Measurements from ENCODE around the gene GIGYF2.
"Not testable (repeated sequence)": the region's sequence is repeated elsewhere in the genome, so short reads cannot be mapped to it uniquely, and the experiment has no call there.

Gene GIGYF2

DNA sequence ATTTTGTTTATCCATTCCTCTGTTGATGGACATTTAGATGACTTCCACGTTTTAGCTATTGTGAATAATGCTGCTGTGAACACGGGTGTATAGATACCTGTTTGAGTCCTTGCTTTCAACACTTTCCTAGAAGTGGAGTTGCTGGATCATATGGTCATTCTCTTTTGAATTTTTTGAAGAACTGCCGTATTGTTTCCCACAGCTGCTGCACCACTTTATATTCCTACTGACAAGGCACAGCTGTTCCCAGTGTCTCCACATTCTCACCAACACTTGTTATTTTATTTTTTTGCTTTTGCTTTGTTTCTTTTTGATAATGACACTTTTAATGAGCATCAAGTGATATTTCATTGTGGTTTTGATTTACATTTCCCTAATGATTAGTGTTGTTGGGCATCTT is 120.6 kb downstream of the GIGYF2 start:
- no peak for DNase-seq

DNA sequence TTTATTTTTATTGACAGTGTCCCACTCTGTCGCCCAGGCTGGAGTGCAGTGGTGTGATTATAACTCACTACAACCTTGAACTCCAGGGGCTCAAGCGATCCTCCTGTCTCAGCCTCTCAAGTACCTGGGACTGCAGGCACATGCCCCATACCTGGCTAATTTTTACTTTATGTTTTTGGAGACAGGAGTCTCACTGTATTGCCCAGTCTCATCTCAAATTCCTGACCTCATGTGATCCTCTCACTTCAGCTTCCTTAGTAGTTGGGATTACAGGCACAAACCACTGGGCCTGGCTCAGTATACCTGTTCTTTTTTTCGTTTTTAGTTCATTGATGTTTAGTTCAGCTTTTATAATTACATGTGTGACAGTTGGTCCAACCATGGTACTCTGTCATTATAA is 132.9 kb downstream of the GIGYF2 start:
- DNase-seq, result no peak

DNA sequence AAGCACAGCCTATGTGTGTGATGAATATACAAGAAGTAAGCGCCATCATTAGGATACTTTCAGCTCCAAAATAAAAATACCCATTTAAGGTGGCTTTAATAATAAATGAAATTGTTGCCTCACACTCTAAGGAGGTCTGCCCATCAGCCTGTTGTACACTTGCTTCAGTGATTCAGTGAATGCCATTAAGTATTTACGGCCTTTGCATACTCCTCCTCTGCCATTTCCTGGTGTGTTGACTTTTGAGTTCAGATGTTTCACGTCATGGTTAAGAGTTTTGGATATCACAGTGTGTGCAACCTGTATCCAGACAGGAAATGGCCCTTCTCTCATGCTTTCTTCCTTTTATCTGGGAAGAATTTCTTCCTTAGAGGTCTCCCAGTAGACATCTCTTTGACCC is 134.4 kb downstream of the GIGYF2 start:
- no peak for DNase-seq

DNA sequence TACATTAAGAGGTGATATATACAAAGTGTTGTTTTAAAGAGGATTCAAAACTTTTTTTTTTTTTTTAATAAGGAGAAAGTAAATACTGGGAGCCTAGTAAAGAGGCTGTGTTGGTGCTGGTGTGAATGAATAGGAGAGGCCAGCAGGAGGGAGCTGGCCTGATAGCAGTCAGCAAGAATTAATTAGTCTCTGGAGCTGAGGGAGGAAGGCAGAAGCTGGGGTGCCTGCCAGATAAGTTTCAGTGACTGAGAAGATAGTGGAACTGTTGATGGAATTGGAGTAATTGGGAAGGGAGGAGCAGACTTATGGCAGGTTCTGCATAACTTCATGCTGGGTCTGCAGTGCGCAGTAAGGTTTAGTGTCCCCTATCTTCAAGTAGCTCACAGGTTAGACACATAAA is 136.7 kb downstream of the GIGYF2 start:
- DNase-seq, result no peak

DNA sequence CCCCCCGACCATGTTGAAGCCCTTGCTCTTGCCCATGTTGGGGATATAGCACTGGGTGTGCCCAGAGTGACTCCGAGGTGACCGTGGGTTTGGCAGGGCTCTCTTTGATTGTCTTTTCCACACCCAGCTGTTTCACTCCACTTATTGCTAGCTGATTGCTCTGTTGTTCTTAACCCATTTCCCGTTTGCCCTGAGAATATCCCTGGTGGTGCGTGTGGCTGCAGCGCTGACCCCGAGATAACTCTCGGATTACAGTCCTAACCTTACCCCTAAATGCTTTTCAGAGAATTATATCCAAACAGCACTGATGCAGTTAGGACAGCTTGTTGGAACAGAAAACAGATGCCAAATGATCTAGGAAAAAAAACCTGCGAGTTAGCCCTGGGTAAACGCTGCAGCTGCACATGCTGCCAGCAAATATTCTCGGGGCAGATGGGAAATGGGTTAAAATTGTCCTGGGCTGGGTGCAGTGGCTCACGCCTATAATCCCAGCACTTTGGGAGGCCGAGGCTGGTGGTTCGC is 138.6 kb downstream of the GIGYF2 start:
- no peak for DNase-seq

DNA sequence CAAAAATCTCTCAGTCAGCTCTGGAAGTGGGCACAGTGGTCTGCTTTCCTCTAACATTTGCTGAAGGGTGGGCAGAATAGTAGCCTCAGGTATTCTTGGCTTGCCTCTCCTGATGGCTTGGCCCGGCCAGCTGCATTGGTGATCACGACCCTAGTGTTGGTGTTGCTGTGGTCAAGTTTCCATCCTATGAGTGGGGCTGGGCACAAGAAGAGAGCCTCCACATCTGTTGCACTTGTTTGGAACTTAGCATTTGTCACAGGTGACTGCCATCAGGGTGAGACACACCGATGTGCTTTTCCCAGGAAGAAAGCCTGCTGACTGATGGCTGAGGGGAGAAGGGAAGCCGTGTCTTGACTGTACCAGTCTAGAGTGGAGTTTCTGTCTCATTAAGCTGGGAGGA is 139.8 kb downstream of the GIGYF2 start:
- no peak for DNase-seq

DNA sequence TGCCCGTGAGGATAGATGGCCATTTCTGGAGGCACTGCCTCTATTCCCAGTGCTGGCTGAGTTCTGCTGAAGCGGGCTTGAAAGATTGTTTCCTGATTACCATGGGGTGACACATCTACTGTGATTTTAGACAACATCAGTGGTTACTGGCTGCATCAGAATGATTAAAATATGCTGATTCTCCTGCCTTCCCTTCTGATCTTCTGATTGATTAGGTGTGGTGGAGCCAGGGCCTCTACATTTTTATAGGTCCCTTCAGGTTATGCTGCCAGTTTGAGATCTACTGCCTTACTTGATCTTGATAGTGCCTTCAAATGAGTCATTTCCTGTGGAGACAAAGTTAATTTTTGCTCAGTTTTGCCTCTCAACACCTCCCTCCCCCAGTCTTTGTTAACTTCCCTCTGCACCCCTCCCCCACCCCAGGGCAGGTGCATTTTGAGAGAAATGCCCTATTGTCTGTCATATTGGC is 141.3 kb downstream of the GIGYF2 start:
- DNase-seq, result peak; percentile 28 to 34

DNA sequence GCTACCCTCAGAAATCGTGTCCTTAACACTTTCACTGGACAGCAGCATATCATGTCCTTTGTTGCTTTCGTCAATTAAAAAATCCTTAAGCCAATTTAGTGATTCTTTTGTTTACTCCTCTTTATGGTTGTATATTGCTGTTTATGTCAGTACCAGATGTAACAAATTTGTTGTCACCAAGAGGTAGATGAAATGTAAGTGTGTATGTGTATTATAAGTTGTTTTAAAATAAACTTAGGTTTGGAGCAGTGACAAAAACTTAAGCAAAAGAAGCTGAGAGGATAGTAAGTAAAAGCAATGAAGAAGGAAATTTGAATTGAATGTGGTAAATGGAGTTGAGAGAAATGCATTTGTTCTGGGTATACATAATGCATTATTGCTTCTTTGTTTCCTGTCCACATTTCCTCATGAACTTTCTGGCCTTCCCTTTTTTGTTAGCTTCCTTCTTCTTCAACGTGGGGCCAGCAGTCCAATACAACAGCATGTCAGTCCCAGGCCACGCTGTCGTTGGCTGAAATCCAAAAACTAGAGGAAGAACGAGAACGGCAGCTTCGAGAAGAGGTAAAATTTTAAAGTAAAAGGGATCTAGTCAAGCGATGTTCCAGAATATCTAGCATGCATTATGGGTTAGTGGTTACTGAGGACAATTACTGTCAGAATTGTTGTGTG is 142.4 kb downstream of the GIGYF2 start:
- DNase-seq, result no peak

DNA sequence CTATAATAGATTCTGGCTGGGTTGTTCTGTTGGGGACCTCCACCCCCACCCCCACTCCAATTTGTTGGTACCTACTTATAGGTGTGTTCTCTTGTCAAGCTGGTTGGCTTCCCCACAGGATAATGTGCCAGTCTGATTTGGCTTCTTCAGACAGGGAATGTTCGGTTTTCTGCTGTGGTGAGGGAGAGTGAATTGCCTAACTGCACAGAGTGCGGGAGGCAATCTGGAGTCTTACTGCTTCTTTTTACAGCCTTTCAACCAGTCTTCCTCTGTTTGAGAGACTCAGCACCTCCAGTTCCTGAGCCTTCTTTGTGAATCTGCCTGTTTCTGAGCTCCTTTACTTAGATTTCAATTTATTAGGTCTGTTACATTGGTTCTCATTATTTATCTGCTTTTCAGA is 145.6 kb downstream of the GIGYF2 start:
- DNase-seq, result no peak

DNA sequence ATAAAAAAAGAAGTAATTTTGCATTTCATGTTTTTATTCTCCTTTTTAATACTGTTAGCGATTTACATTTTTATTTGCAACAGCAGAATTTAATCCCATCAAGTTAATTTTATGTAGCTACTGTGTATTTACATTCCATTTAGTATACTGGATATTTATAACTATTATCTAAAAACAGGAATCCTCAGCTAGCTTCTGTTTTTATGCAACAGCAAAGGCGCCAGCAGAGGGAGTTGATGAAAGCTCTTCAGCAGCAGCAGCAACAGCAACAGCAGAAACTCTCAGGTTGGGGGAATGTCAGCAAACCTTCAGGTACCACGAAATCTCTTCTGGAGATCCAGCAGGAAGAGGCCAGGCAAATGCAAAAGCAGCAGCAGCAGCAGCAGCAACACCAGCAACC is 146.7 kb downstream of the GIGYF2 start:
- DNase-seq, result no peak

DNA sequence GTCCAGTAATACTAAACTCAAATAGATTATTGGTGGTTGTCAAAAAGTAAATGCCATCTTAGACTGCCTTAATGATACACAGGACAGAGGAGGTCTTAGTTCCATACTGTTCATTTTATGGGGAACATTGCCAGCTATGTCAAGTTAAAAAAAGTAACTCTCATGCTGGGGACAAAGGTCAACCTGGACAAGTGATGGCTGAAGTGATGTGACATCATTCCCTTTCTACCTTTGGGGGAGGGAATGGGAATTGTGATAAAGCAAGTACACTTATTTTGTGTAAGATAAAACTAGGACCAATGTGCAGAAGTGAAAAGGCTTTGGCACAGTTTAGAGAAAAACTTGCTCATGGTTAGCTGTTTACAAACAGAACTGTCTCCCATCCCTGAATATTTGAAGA is 148.9 kb downstream of the GIGYF2 start:
- DNase-seq, result no peak

DNA sequence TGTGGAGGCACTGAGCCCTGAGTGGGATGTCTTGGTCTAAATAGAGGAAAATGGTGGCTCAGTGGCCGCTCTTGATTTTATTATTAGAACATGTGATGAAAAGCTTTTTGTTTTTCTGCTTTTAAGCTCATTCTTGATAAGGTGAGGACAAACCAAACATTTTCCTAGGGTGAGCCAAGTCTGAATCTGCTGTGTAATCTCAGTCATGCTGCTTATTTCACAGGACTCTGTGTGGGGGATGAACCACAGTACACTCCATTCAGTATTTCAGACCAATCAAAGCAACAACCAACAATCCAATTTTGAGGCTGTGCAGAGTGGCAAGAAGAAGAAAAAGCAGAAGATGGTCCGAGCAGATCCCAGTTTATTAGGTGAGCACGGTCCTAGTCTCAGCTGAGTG is 152.9 kb downstream of the GIGYF2 start:
- DNase-seq, result no peak

DNA sequence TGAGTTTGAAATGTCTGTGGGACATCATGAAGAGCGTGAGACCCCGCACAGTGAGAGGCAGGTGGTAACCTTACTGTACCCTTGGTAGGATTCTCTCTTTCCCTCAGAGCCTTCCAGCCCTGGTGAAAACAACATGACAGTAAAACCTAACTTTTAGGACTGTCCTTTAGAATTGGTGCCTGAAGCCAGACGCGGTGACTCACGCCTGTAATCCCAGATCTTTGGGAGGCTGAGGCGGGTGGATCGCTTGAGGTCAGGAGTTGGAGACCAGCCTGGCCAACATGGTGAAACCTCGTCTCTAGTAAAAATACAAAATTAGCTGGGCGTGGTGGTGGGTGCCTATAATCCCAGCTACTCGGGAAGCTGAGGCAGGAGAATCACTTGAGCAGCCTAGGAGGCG is 154.9 kb downstream of the GIGYF2 start:
- DNase-seq, result not testable (repeated sequence)

DNA sequence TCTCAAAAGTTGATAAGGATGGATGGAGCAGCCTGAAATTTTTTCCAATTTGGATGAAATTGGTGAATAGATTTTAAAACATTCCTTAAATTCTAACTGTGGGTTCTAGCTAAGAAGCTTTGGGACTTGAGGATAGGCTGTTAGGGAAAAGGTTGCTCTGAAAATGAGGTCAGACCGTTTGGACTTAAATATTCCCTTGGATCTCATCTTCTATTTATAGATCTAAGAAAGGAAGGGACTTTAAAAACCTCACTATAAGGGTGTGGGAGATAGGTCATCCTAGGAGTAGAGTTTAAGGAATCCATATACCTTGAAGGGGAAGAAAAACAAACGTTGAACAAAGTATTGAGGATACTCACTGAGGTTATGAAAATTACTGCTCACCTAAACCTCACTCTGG is 155.5 kb downstream of the GIGYF2 start:
- DNase-seq, result no peak

DNA sequence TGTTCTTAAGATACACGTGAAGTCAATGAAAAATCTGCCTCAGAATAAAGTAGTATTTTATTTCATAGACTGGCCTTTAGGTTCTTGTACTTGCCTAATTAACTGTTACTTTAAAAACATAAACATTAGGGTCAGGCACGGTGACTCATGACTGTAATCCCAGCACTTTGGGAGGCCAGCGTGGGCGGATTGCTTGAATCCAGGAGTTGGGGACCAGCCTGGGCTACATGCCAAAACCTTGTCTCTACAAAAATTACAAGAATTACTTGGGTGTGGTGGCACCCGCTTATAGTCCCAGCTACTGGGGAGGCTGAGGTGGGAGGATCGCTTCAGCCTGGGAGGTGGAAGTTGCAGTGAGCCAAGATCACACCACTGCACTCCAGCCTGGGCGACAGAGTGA is 157.0 kb downstream of the GIGYF2 start:
- no peak for DNase-seq

DNA sequence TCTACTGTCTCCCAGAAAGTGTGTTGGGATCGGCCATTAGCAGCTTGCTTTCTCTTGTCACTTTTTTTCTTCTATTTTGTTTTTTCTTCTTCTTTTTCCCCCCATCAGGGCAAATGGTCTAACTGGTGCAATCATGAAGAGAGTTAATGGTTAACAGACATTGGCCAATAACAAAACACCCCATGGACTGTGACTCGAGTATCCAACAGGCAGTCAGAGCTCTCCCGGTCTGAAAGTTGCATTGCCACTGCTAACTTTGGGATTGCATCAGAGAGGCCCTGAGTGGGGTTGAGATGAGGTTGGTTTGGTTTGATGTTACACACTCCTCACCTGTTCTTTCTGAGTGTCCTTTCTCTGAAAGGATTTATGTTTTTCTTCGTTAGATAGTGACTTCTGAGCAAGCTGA is 160.0 kb downstream of the GIGYF2 start:
- no peak for DNase-seq

DNA sequence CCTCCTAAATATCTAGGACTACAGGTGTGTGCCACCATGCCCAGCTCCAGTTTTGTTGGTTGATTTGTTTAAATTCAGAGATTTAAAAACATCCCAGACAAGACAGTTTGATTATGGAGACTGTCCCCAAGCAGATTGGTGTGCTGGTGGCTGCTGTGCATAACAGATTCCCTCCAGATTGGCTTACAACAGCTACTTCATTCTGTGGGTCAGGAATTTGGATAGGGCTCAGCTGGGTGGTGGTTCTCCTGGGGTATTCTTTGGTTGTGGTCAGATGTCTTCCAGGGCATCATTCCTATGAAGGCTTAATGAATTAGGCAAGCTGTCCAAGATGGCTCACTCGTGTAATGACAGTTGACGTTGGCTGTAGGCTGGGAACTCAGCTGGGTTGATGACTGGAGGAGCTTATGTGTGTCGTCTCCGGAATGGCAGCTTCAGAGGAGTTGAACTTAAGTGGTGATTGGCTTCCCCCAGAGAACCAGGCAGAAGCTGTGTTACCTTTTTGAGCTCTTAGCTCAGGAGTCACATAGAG is 162.3 kb downstream of the GIGYF2 start:
- no peak for DNase-seq

DNA sequence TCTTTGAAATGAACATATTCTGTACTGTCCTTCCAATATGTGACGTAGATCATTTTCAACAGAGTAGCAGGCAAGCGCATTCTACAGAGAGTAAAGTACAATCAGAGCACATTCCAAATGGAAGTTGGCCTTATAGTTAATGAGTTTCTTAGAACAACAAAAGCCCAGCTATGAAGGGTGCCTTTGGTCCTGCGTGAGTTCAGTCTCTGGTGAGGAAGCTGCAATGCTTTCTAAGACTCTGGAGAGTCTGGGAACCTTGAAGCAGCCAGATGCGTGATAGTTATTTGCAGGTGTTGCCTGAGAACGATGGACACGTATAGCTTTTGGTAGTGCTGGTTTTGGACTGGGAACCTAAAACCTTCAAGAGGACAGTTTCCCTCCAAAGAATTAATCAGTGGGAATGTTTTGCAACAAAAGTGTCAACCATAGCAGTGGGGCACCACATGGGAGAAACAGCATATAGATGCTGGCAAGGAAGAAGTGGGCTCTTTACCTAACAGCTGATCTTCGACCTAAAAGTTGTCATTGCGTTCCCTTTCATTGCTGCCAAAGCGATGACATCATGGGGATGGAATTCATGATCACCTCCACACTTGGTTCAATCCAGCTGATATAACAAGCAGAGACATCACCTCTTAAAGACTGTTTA is 163.6 kb downstream of the GIGYF2 start:
- DNase-seq, result no peak

DNA sequence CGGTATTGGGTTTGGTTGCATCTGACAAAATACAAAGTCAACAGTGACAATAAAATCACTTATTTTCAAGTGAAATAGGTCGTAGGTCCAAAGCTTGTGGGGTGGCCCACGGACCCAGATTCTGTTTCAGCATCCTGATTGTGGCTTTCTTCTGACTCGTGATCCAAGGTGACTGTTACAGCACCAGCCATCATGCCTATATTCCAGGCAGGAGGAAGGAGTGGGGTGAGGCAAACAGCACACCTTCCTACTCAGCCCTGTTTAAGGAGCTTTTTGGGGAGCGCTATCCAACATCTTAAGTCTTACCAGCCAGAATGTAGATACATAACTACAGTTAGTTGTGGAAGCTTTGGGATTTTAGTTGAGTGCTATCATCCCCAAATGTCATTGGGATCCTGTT is 164.2 kb downstream of the GIGYF2 start:
- DNase-seq, result no peak

DNA sequence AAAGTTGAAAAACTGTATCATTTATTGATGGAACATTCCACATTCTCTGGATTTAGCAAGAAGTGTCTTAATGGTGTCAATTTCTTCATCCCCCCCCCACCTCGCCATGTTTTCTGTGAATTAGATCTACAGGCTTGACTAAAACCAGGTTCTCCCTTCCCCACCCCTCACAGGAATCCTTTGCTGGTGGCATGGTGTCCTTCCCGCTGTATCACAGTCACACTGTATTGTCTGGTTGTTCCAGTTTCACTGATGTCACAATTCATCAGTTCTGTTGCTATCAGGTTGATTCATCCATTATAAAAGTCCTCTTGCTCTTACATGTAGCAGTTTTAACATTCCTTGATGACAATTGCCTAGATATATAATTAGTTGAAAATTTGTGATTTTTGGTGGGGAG is 166.9 kb downstream of the GIGYF2 start:
- no peak for DNase-seq

DNA sequence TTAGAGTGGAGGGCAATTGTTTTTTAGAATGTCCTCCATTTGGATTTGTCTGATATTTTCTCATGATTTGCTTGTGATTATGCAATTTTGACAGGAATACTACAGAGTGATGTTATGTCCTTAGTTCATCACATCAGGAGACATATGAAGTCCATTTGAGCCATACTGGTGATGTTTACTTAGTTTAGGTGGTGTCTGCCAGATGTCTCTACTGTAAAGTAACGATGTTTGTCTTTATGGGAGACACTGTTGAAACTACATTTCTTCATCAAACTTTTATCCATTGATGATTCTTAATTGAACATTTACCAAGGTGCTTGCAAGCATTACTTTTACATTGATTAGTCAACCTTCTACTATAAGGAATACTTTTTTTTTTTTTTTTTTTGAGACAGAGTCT is 168.0 kb downstream of the GIGYF2 start:
- no peak for DNase-seq

DNA sequence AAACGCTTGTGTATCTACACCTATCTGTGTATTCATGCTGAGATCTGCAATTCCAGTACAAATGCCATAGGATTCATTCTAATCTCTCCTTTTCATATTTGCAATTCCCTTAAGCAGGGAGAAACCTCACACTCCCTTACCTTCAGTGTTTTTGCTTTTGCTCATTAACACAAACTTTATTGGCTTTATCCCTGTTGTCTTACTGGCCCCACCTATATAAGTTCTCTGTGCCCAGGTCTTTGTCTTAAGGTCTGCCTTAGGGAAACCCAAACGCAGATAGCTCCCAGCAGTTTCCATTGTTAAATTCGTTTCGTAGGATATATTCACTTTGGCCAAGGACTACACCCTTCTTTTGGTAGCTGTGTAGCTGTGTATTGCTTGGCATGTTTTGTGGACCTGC is 169.0 kb downstream of the GIGYF2 start:
- DNase-seq, result no peak

DNA sequence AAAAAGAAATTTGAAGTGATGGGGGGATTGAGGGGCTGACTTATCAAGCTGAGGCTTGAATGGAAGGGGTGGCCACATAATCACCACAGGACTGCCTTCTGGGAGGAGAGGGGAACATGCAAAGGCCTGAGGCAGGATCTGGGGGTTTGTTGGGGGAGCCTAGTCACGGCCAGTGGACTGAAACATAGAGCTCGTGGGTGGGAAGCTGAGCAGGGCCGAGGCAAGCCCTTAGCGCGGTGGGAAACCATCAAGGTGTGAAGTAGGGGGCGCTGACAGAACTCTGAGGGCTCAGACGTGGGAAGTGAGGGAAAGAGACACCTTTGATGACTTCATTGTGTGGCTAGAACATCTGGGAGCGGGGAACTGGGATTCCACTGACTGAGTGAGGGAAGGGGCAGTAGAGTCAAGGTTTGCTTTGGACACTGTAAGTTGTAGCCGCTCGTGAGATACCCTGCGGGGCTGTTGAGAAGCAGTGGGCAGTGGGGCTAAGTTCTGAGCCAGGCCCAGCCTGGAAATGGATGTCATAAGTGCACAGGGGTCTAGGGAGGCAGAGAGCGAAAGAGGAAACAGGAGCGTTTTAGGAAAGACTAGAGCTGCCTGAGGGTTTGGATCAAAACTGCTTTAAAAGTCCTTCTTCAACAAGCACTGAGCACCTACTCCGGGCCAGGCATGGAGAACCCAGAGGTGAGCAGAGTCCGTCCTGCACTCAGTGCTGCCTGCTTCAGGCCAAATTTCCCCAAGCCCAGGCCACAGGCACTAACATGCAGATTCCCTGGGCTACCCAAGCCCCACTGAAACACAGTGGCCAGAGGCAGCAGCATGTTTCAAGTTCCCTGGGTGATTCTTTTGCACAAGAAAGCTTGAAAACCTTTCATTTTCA is 172.2 kb downstream of the GIGYF2 start:
- DNase-seq, result no peak

Measured in stimulated activated CD4-positive, alpha-beta T cell treated with anti-CD3 and anti-CD28 coated beads, Interleukin-2, amount 100 ng/mL, for 48 hours (primary cell).